B cell (primary cell): ENCODE measurements around the gene CSF2RB. TPM values are rescaled to one million over a fixed set of nuclear protein-coding genes. Genes with fewer than 3 reads are reported as not detected.

ENCODE experiments used
- ATAC-seq: fragments of 200-7000 bp; cut with Tn5 transposase; one replicate; pipeline ENCODE4 v1.10.0; 2021; ENCODE audit warnings: low read depth, mild to moderate bottlenecking, moderate number of reproducible peaks, moderate library complexity
- CTCF ChIA-PET: fragments of 350-600 bp; sonication (Branson Sonifier 250); formaldehyde crosslinking; loops from one replicate; lab custom pipeline; 2021; ENCODE audit warnings: antibody characterized with exemption, inconsistent platforms; lab: Charles Lee
- POLR2A ChIA-PET: fragments of 350-600 bp; sonication (Branson Sonifier 250); formaldehyde crosslinking; loops from one replicate; lab custom pipeline; 2021; ENCODE audit warnings: antibody characterized with exemption; lab: Charles Lee
- DNase-seq: peaks from one replicate; pipeline ENCODE4 v3.0.0; 2013
- H2AFZ ChIP-seq: 2 replicates; pipeline ENCODE4 v1.6.1; 2012; ENCODE audit warnings: mild to moderate bottlenecking, low read depth, low read length; ENCODE audit not compliant: insufficient read depth, poor library complexity, severe bottlenecking
- H3K27ac ChIP-seq, 2 donors: 1 replicate in 1 of 2; 2 replicates in 1 of 2; pipeline ENCODE4 v1.5.1; 2012 to 2013; ENCODE audit warnings: low read length in 2 of 2, mild to moderate bottlenecking in 2 of 2, moderate library complexity in 1 of 2
- H3K27me3 ChIP-seq, 4 experiments: fragments of 200-600 bp in 1 of 4; sonication (generic) in 1 of 4; replicated peaks in 1 of 4; 1 replicate in 2 of 4; 2 replicates in 2 of 4; pipeline versions ENCODE4 v1.6.1 to v1.7.0; 2013 to 2016; ENCODE audit warnings: low read length in 3 of 4, mild to moderate bottlenecking in 2 of 4, mixed read lengths in 1 of 4, moderate library complexity in 1 of 4; ENCODE audit not compliant: insufficient read depth in 4 of 4, control insufficient read depth in 3 of 4; ENCODE audit errors: control extremely low read depth in 1 of 4
- H3K36me3 ChIP-seq, 2 experiments: replicated peaks in 1 of 2; 1 replicate in 1 of 2; 2 replicates in 1 of 2; pipeline versions ENCODE4 v1.6.1 to v1.7.1; 2013; ENCODE audit warnings: low read length in 1 of 2; ENCODE audit not compliant: insufficient read depth in 2 of 2, control insufficient read depth in 1 of 2; ENCODE audit errors: control extremely low read depth in 1 of 2, extremely low read depth in 1 of 2
- H3K4me1 ChIP-seq, 2 donors: fragments of 200-600 bp in 1 of 2; sonication (generic) in 1 of 2; 1 replicate in 1 of 2; 2 replicates in 1 of 2; pipeline versions ENCODE4 v1.5.1 to v1.6.1; 2013 to 2017; ENCODE audit warnings: low read length in 2 of 2; ENCODE audit not compliant: control insufficient read depth in 2 of 2, insufficient read depth in 2 of 2
- H3K4me2 ChIP-seq: replicated peaks from 2 replicates; pipeline ENCODE3; 2012; ENCODE audit warnings: mild to moderate bottlenecking, low read depth, low read length; ENCODE audit not compliant: poor library complexity, severe bottlenecking
- H3K4me3 ChIP-seq, 5 experiments: fragments of 200-600 bp in 1 of 5; sonication (generic) in 1 of 5; 1 replicate in 3 of 5; 2 replicates in 2 of 5; pipeline versions ENCODE4 v1.5.1 to v1.7.0; 2011 to 2016; ENCODE audit warnings: low read length in 4 of 5, mild to moderate bottlenecking in 4 of 5, low read depth in 2 of 5, control low read depth in 1 of 5, moderate library complexity in 1 of 5; ENCODE audit not compliant: insufficient read depth in 1 of 5; ENCODE audit errors: control extremely low read depth in 1 of 5, extremely low read depth in 1 of 5
- H3K79me2 ChIP-seq: fragments of 200-600 bp; sonication (generic); one replicate; pipeline ENCODE4 v1.6.0; 2016; ENCODE audit warnings: low read length; ENCODE audit not compliant: control insufficient read depth, insufficient read depth
- H3K9ac ChIP-seq: fragments of 200-600 bp; sonication (generic); 2 replicates; pipeline ENCODE4 v1.6.1; 2017; ENCODE audit warnings: mild to moderate bottlenecking, low read length, moderate library complexity
- H3K9me3 ChIP-seq, 3 donors: one replicate each; pipeline versions ENCODE4 v1.6.1 to v1.7.1; 2013; ENCODE audit warnings: low read length in 2 of 3; ENCODE audit not compliant: control insufficient read depth in 2 of 3, insufficient read depth in 1 of 3; ENCODE audit errors: control extremely low read depth in 1 of 3
- H4K20me1 ChIP-seq: 2 replicates; pipeline ENCODE4 v1.6.0; 2012; ENCODE audit warnings: mild to moderate bottlenecking, low read length; ENCODE audit not compliant: insufficient read depth, control insufficient read depth, poor library complexity, severe bottlenecking
- H3K27ac Mint-ChIP-seq: one replicate; pipeline ENCODE4 v1.8.0; 2021; ENCODE audit warnings: mixed read lengths
- H3K27me3 Mint-ChIP-seq: one replicate; pipeline ENCODE4 v1.8.0; 2021; ENCODE audit warnings: mixed read lengths
- H3K4me1 Mint-ChIP-seq: one replicate; pipeline ENCODE4 v1.8.0; 2021; ENCODE audit warnings: mixed read lengths
- H3K4me3 Mint-ChIP-seq: one replicate; pipeline ENCODE4 v1.8.0; 2021; ENCODE audit warnings: mixed read lengths
- H3K9me3 Mint-ChIP-seq: one replicate; pipeline ENCODE4 v1.8.0; 2022; ENCODE audit warnings: mixed read lengths; ENCODE audit not compliant: insufficient read depth
- CTCF ChIP-seq: fragments of 200-600 bp; IDR thresholded peaks from one replicate; pipeline ENCODE4 v1.8.0; 2022; ENCODE audit warnings: antibody characterized with exemption, mild to moderate bottlenecking
- EZH2 ChIP-seq: IDR thresholded peaks from 2 replicates; pipeline ENCODE4 v1.6.1; 2012; ENCODE audit warnings: borderline replicate concordance, low read depth, mild to moderate bottlenecking, moderate library complexity, low read length; ENCODE audit not compliant: insufficient read depth, poor library complexity, severe bottlenecking
- WGBS: methylation state at CpG from one replicate; pipeline ENCODE4 v1.1.5; 2013; ENCODE audit warnings: missing lambda C conversion rate; ENCODE audit not compliant: insufficient coverage; 5-methylcytosine and 5-hydroxymethylcytosine counted together
- intact Hi-C: fragments of 100-400 bp; cut with micrococcal nuclease; formaldehyde crosslinking; loops from one replicate; pipeline ENCODE4 v1.10.0; 2022
- polyA plus RNA-seq: library from polyadenylated mRNA; depleted of rRNA; stranded (reverse); fragments of >200 nt; gene quantifications from 2 replicates; pipeline ENCODE4 v1.2.3, GENCODE V29; 2012
- total RNA-seq, 2 donors: library from RNA; stranded (reverse); fragments of 120-200 nt in 1 of 2; gene quantifications; 1 replicate in 1 of 2; 2 replicates in 1 of 2; pipeline versions ENCODE4 v1.2.3 to v1.2.4, GENCODE V29; 2013 to 2022

The CSF2RB gene
- total and polyA plus RNA-seq, 2 donors (not counting 1 experiment from before 2014, with no cell fraction given): 22.0 to 39.7 TPM

GRCh38 chr22:36981247-36981775 is 67.9 kb downstream of the CSF2RB start:
- ChIA-PET CTCF (interaction anchor here (0.7 to 9.6 kb wide), 8 partner anchors 15 to 429 kb away, joined by 3 to 62 read pairs (median 3); partner anchors contain the start of gene NCF4), POLR2A (interaction anchor here (0.6 kb wide), 1 partner anchor 703 kb away, joined by 5 read pairs; no protein-coding TSS in a partner anchor)
- H3K4me3 ChIP-seq: no peak overlapping the region
- H3K27me3 Mint-ChIP-seq: peaks cover 18% of the 10 kb centered on the region
- H3K27ac Mint-ChIP-seq: no peak overlapping the region
- H3K27ac ChIP-seq: no peak overlapping the region
- DNase-seq (no peak), ATAC-seq (no peak)
- H3K27me3 ChIP-seq: peaks cover 0 to 24% (median 2%) of the 10 kb centered on the region in 4 experiments
- no peak overlapping the region for H3K4me2 ChIP-seq
- H3K79me2 ChIP-seq: no peaks in the 10 kb centered on the region
- H3K9me3 Mint-ChIP-seq: peaks cover 8% of the 10 kb centered on the region
- H3K4me3 Mint-ChIP-seq: no peak overlapping the region
- WGBS: 92% methylated on average over 12 of the region's 16 CpGs
- peaks cover 9 to 12% (median 11%) of the 10 kb centered on the region in 3 donors for H3K9me3 ChIP-seq
- H2AFZ ChIP-seq: no peak overlapping the region
- peaks cover 9% of the 10 kb centered on the region for H3K4me1 Mint-ChIP-seq
- intact Hi-C loops: no loop called here
- H4K20me1 ChIP-seq: no peaks in the 10 kb centered on the region
- no peak for TF ChIP-seq CTCF
- TF ChIP-seq EZH2: no peak
- H3K9ac ChIP-seq: no peak overlapping the region
- H3K36me3 ChIP-seq: no peaks in the 10 kb centered on the region
- H3K4me1 ChIP-seq: peaks cover 0 to 11% of the 10 kb centered on the region in 2 donors

GRCh38 chr22:36982136-36982535 is 68.7 kb downstream of the CSF2RB start:
- Mint-ChIP-seq H3K9me3 (peaks cover 12% of the 10 kb centered on the region), H3K27me3 (peaks cover 23% of the 10 kb centered on the region), H3K27ac (no peak overlapping the region), H3K4me1 (peaks cover 8% of the 10 kb centered on the region), H3K4me3 (no peak overlapping the region)
- no peak overlapping the region for H3K4me3 ChIP-seq
- POLR2A ChIA-PET: interaction anchor here (0.6 kb wide), 1 partner anchor 704 kb away, joined by 5 read pairs; no protein-coding TSS in a partner anchor
- WGBS: no CpG with 5 or more reads among the region's 5 CpGs
- H3K9me3 ChIP-seq: peaks cover 11 to 14% (median 12%) of the 10 kb centered on the region in 3 donors
- no peak overlapping the region for H3K27ac ChIP-seq
- H3K36me3 ChIP-seq: no peaks in the 10 kb centered on the region
- no peaks in the 10 kb centered on the region for H4K20me1 ChIP-seq
- ATAC-seq: no peak
- peaks cover 0 to 9% of the 10 kb centered on the region in 2 donors for H3K4me1 ChIP-seq
- H2AFZ ChIP-seq: no peak overlapping the region
- H3K4me2 ChIP-seq: no peak overlapping the region
- TF ChIP-seq CTCF (no peak), EZH2 (no peak)
- H3K27me3 ChIP-seq: peaks cover 0 to 24% (median 2%) of the 10 kb centered on the region in 4 experiments
- CTCF ChIA-PET: interaction anchor here (0.9 to 9.6 kb wide), 6 partner anchors 14 to 430 kb away, joined by 3 to 62 read pairs (median 8); no protein-coding TSS in a partner anchor
- no peak overlapping the region for H3K9ac ChIP-seq
- H3K79me2 ChIP-seq: no peaks in the 10 kb centered on the region
- intact Hi-C loops: no loop called here
- DNase-seq: no peak
